Pancreas (tissue), 10 donors: ENCODE results near the gene MYH13. TPM values are rescaled to one million over a fixed set of nuclear protein-coding genes. Genes with fewer than 3 reads are reported as not detected.

Source experiments
- ATAC-seq, 4 donors: fragments of 200-7000 bp; cut with Tn5 transposase; one replicate each; pipeline versions ENCODE4 v1.8.0 to v1.9.1; 2020; ENCODE audit warnings: mild to moderate bottlenecking in 4 of 4, moderate library complexity in 4 of 4
- DNase-seq, 6 donors: peaks; one replicate each; pipeline ENCODE4 v3.0.0-alpha.2; 2020
- FAIRE-seq: peaks from 2 replicates; lab custom pipeline; 2012; peaks lifted over from hg19 to GRCh38; lab: Jason Lieb, UNC
- H3K27ac ChIP-seq, 4 donors: fragments of 200-600 bp; sonication (generic); 1 replicate in 3 of 4; 2 replicates in 1 of 4; pipeline versions ENCODE4 v1.5.0 to v1.8.0; 2020
- H3K27me3 ChIP-seq, 4 donors: fragments of 200-600 bp; one replicate each; pipeline ENCODE4 v1.8.0; 2021
- H3K36me3 ChIP-seq, 3 donors: fragments of 200-600 bp; sonication (generic) in 1 of 3; one replicate each; pipeline versions ENCODE4 v1.5.0 to v1.8.0; 2020 to 2021
- H3K4me1 ChIP-seq, 3 donors: fragments of 200-600 bp; one replicate each; pipeline ENCODE4 v1.8.0; 2021
- H3K4me3 ChIP-seq, 4 donors: fragments of 200-600 bp; sonication (generic) in 2 of 4; one replicate each; pipeline versions ENCODE4 v1.5.0 to v1.8.0; 2020 to 2021
- H3K9me3 ChIP-seq, 4 donors: fragments of 200-600 bp; one replicate each; pipeline ENCODE4 v1.8.0; 2021
- CTCF ChIP-seq, 4 donors: fragments of 200-600 bp; sonication (generic) in 3 of 4; IDR thresholded peaks; one replicate each; pipeline versions ENCODE4 v1.5.0 to v1.8.0; 2021; ENCODE audit warnings: antibody characterized with exemption in 4 of 4
- WGBS, 2 donors: extraction: QIAGEN DNeasy Blood & Tissue Kit; methylation state at CpG; one replicate each; pipeline ENCODE4 v1.1.7; 2013; 5-methylcytosine and 5-hydroxymethylcytosine counted together
- intact Hi-C, 3 donors: fragments of 100-400 bp; cut with DNase I; formaldehyde crosslinking; loops; one replicate each; pipeline versions ENCODE4 v1.11.1 to v1.14.2; 2022
- polyA plus RNA-seq, 2 donors: library from polyadenylated mRNA; stranded (reverse); fragments of 200-250 nt; gene quantifications; one replicate each; pipeline ENCODE4 v1.2.3, GENCODE V29; 2013
- total RNA-seq, 6 donors: library from RNA; stranded (reverse); fragmentation: NEBNext Ultra II Directional in 4 of 6; extraction: Animal tissue kit (Norgen Biotek cat#: 25700) in 4 of 6; gene quantifications; one replicate each; pipeline versions ENCODE4 v1.2.1 to v1.2.4, GENCODE V29; 2021 to 2023
- donor health status: healthy with polysubstance abuse.
- donor health status: DM: no; HTN: no; CAD: no; lungs with moderate emphysema.
- donor health status: DM: no; HTN: no; CAD: no.
- donor health status: control.
- donor health status: control.
- donor health status: Bipolar disorder and iron deficiency.
- donor health status: DM: yes; HTN: yes; CAD: no.
- donor health status: DM: no; HTN: no; CAD: no.
- donor health status: DM: no; HTN: no; CAD: no.
- donor health status: DM: yes; HTN: yes; CAD: no.

The MYH13 gene
- total and polyA plus RNA-seq, 8 donors: not detected

- WGBS, 2 donors: 55 to 64% methylated on average over 3 of the region's 3 CpGs
- Histone ChIP-seq H3K9me3 (no peaks in the 10 kb centered on the region), H3K4me1 (no peaks in the 10 kb centered on the region), H3K27me3 (no peaks in the 10 kb centered on the region), H3K4me3 (no peak overlapping the region), H3K36me3 (no peaks in the 10 kb centered on the region), H3K27ac (no peak overlapping the region)
- FAIRE-seq (no peak), DNase-seq (no peak), ATAC-seq (no peak)
- TF ChIP-seq CTCF (IDR thresholded peaks at IDR 0.05): no peak
- intact Hi-C loops: no loop called here
Measured at GRCh38 chr17:10266296-10266876, 106.4 kb downstream of the MYH13 start.

- intact Hi-C loops: no loop called here
- Histone ChIP-seq H3K36me3 (no peaks in the 10 kb centered on the region), H3K9me3 (no peaks in the 10 kb centered on the region), H3K27ac (no peak overlapping the region), H3K27me3 (no peaks in the 10 kb centered on the region), H3K4me1 (no peaks in the 10 kb centered on the region), H3K4me3 (no peak overlapping the region)
- FAIRE-seq (no peak), ATAC-seq (no peak), DNase-seq (no peak)
- no peak for TF ChIP-seq CTCF (IDR thresholded peaks at IDR 0.05)
- WGBS, 2 donors: 41 to 50% methylated on average over 3 of the region's 3 CpGs
Measured at GRCh38 chr17:10265100-10265810, 107.6 kb downstream of the MYH13 start.

GRCh38 chr17:10264051-10264450 lies 108.8 kb downstream of the MYH13 start:
- Histone ChIP-seq H3K36me3 (no peaks in the 10 kb centered on the region), H3K27ac (no peak overlapping the region), H3K4me3 (no peak overlapping the region), H3K9me3 (no peaks in the 10 kb centered on the region), H3K4me1 (no peaks in the 10 kb centered on the region), H3K27me3 (no peaks in the 10 kb centered on the region)
- ATAC-seq: no peak
- DNase-seq: no peak
- TF ChIP-seq CTCF (IDR thresholded peaks at IDR 0.05): no peak
- no peak for FAIRE-seq
- intact Hi-C loops: no loop called here
- WGBS, 2 donors: 50 to 68% methylated on average over 2 of the region's 2 CpGs

GRCh38 chr17:10262451-10262850 lies 110.4 kb downstream of the MYH13 start:
- Histone ChIP-seq H3K4me3 (no peak overlapping the region), H3K27me3 (no peaks in the 10 kb centered on the region), H3K36me3 (no peaks in the 10 kb centered on the region), H3K9me3 (no peaks in the 10 kb centered on the region), H3K27ac (no peak overlapping the region), H3K4me1 (no peaks in the 10 kb centered on the region)
- no peak for TF ChIP-seq CTCF (IDR thresholded peaks at IDR 0.05)
- ATAC-seq (no peak), FAIRE-seq (no peak), DNase-seq (no peak)
- intact Hi-C loops: no loop called here
- WGBS, 2 donors: 28 to 65% methylated on average over 1 of the region's 1 CpG

DNA sequence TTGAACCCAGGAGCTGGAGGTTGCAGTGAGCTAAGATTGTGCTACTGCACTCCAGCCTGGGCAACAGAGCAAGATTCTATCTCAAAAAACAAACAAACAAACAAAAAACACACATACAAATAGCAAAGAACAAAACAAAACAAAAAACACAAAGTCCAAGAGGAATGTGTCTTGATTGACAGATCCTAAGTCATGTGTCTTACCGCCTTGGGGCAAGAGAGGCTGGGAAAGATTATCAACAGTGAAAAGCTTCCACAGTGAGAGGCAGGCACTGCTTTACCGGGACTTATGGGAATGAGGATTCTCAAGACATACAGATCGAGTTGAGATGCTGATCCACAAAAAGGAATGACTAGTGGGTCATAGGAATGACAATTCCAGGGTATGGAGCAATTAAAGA lies 111.7 kb downstream of the MYH13 start:
- DNase-seq: no peak
- intact Hi-C loops: no loop called here
- no peak for TF ChIP-seq CTCF (IDR thresholded peaks at IDR 0.05)
- no peak for FAIRE-seq
- no peak overlapping the region for H3K4me3 ChIP-seq
- no peaks in the 10 kb centered on the region for H3K36me3 ChIP-seq
- H3K4me1 ChIP-seq: no peaks in the 10 kb centered on the region
- no peaks in the 10 kb centered on the region for H3K27me3 ChIP-seq
- WGBS, 2 donors: 41 to 48% methylated on average over 3 of the region's 3 CpGs
- no peaks in the 10 kb centered on the region for H3K9me3 ChIP-seq
- no peak overlapping the region for H3K27ac ChIP-seq
- no peak for ATAC-seq
